Measurements from ENCODE around the gene SPRED2.

The SPRED2 gene

GRCh38 chr2:65403529-65403915 is 28.9 kb downstream of the SPRED2 start:
- H3K9ac ChIP-seq (ENCODE audit: insufficient read length), result no peak overlapping the region
- no peak for TF ChIP-seq FOXP2 (optimal IDR thresholded peaks at IDR 0.05; ENCODE audit: control extremely low read depth, extremely low read length, insufficient read depth)
- no peak for TF ChIP-seq POLR2AphosphoS5 (IDR thresholded peaks at IDR 0.05; ENCODE audit: borderline replicate concordance, low read depth, low read length)
- no peak for TF ChIP-seq EZH2 (IDR thresholded peaks at IDR 0.05)
- DNase-seq (ENCODE audit: low read depth, low spot score), result no peak
- H3K27ac ChIP-seq, result no peak overlapping the region
- H3K4me3 ChIP-seq, result no peak overlapping the region
- H3K9me3 ChIP-seq (ENCODE audit: low read depth, low read length), result no peaks in the 10 kb centered on the region
- no peaks in the 10 kb centered on the region for H3K36me3 ChIP-seq (ENCODE audit: insufficient read depth, low read length)

DNA sequence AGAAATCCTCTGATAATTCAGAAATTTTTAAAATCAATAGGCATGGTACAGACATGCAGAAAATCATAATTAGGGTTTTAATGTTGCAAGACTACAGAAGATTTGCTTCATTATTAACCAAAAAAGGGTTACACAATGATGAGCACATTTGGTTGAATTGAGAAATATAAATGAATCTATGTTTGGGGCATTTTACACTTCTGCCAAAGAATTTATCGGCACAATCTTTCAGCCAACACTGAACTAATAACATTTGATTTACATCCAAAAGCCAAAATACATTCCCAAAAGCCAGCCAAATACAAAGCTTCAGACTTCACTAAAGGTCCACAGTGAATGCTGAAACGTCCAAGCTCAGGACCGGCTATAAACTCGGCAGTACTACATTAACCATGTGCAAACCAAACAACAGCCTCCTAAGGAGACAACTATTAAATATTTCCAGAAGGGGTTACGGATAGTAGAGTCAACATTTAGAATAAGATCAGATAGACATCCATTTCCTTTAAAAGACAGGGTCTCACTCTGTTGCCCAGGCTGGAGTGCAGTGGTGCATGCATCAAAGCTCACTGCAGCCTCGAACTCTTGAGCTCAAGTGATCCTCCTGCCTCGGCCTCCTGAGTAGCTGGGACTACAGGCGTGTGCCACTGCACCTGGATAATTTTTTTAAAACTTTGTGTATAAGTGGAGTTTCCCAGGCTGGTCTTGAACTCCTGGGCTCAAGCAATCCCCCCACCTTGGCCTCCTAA is 29.4 kb downstream of the SPRED2 start:
- no peaks in the 10 kb centered on the region for H3K9me3 ChIP-seq (ENCODE audit: low read depth, low read length)
- no peak for DNase-seq (ENCODE audit: low read depth, low spot score)
- no peak overlapping the region for H3K9ac ChIP-seq (ENCODE audit: insufficient read length)
- TF ChIP-seq EZH2 (IDR thresholded peaks at IDR 0.05), result no peak
- no peak for TF ChIP-seq POLR2AphosphoS5 (IDR thresholded peaks at IDR 0.05; ENCODE audit: borderline replicate concordance, low read depth, low read length)
- no peak for TF ChIP-seq FOXP2 (optimal IDR thresholded peaks at IDR 0.05; ENCODE audit: control extremely low read depth, extremely low read length, insufficient read depth)
- H3K4me3 ChIP-seq, result no peak overlapping the region
- H3K36me3 ChIP-seq (ENCODE audit: insufficient read depth, low read length), result no peaks in the 10 kb centered on the region
- H3K27ac ChIP-seq, result no peak overlapping the region

- TF ChIP-seq FOXP2 (optimal IDR thresholded peaks at IDR 0.05; ENCODE audit: control extremely low read depth, extremely low read length, insufficient read depth) (no peak), POLR2AphosphoS5 (IDR thresholded peaks at IDR 0.05; ENCODE audit: borderline replicate concordance, low read depth, low read length) (no peak), EZH2 (IDR thresholded peaks at IDR 0.05) (no peak)
- no peaks in the 10 kb centered on the region for H3K9me3 ChIP-seq (ENCODE audit: low read depth, low read length)
- no peak overlapping the region for H3K27ac ChIP-seq
- H3K9ac ChIP-seq (ENCODE audit: insufficient read length), result no peak overlapping the region
- no peak overlapping the region for H3K4me3 ChIP-seq
- H3K36me3 ChIP-seq (ENCODE audit: insufficient read depth, low read length), result no peaks in the 10 kb centered on the region
- DNase-seq (ENCODE audit: low read depth, low spot score), result no peak
These were observed 30.1 kb downstream of the SPRED2 start for GRCh38 chr2:65402323-65402722.

- H3K27ac ChIP-seq, result no peak overlapping the region
- H3K9ac ChIP-seq (ENCODE audit: insufficient read length), result no peak overlapping the region
- no peaks in the 10 kb centered on the region for H3K9me3 ChIP-seq (ENCODE audit: low read depth, low read length)
- DNase-seq (ENCODE audit: low read depth, low spot score), result no peak
- TF ChIP-seq POLR2AphosphoS5 (IDR thresholded peaks at IDR 0.05; ENCODE audit: borderline replicate concordance, low read depth, low read length) (no peak), FOXP2 (optimal IDR thresholded peaks at IDR 0.05; ENCODE audit: control extremely low read depth, extremely low read length, insufficient read depth) (no peak), EZH2 (IDR thresholded peaks at IDR 0.05) (no peak)
- no peak overlapping the region for H3K4me3 ChIP-seq
- no peaks in the 10 kb centered on the region for H3K36me3 ChIP-seq (ENCODE audit: insufficient read depth, low read length)
These were observed 35.3 kb downstream of the SPRED2 start for GRCh38 chr2:65397122-65397521.

DNA sequence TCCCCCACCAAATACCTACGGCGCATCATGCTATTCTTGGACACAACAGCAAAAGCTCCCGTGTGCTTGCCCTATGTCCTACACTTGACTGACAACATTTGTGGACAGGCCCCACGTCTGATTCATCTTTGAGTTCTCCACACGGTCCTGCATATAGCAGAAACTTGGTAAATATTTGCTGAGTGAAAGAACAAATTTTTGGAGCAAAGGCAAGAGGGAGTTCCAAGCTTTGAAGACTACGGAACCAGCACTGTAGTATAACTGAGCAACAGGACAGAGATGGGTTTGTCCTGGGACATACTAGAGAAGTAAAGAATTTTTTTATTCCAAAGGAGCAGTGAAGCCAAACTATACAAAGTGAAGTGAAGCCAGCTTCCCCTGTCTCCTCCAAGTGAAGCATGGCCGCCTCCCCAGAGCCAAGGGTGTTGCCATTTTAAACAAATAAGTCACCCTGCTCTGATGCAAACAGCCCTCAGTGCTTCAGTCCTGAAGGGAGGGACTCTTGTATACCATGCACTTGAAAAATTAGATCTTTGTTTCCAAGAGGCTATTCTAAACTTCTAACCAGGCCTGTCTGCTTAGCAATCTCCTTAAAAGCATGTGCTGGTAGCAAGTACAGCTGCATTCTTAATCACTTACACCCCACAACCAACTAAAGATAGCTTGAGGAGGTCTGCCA is 35.9 kb downstream of the SPRED2 start:
- no peak for TF ChIP-seq EZH2 (IDR thresholded peaks at IDR 0.05)
- TF ChIP-seq FOXP2 (optimal IDR thresholded peaks at IDR 0.05; ENCODE audit: control extremely low read depth, extremely low read length, insufficient read depth), result no peak
- no peak for TF ChIP-seq POLR2AphosphoS5 (IDR thresholded peaks at IDR 0.05; ENCODE audit: borderline replicate concordance, low read depth, low read length)
- Histone ChIP-seq H3K27ac (no peak overlapping the region), H3K4me3 (no peak overlapping the region), H3K9me3 (ENCODE audit: low read depth, low read length) (no peaks in the 10 kb centered on the region), H3K36me3 (ENCODE audit: insufficient read depth, low read length) (no peaks in the 10 kb centered on the region), H3K9ac (ENCODE audit: insufficient read length) (no peak overlapping the region)
- DNase-seq (ENCODE audit: low read depth, low spot score), result no peak

- Histone ChIP-seq H3K4me3 (no peak overlapping the region), H3K9ac (ENCODE audit: insufficient read length) (no peak overlapping the region)
These were observed 36.6 kb downstream of the SPRED2 start for GRCh38 chr2:65395621-65396347.

GRCh38 chr2:65393743-65394422 is 38.5 kb downstream of the SPRED2 start:
- H3K27ac ChIP-seq, result no peak overlapping the region
- no peak for TF ChIP-seq POLR2AphosphoS5 (IDR thresholded peaks at IDR 0.05; ENCODE audit: borderline replicate concordance, low read depth, low read length)
- no peak for TF ChIP-seq FOXP2 (optimal IDR thresholded peaks at IDR 0.05; ENCODE audit: control extremely low read depth, extremely low read length, insufficient read depth)
- TF ChIP-seq EZH2 (IDR thresholded peaks at IDR 0.05), result no peak
- DNase-seq (ENCODE audit: low read depth, low spot score), result no peak
- no peak overlapping the region for H3K4me3 ChIP-seq
- no peaks in the 10 kb centered on the region for H3K9me3 ChIP-seq (ENCODE audit: low read depth, low read length)
- no peak overlapping the region for H3K9ac ChIP-seq (ENCODE audit: insufficient read length)
- H3K36me3 ChIP-seq (ENCODE audit: insufficient read depth, low read length), result no peaks in the 10 kb centered on the region

More at GRCh38 chr2:65395621-65396347, 36.6 kb downstream of the SPRED2 start:
- H3K9me3 ChIP-seq (ENCODE audit: low read depth, low read length), result no peaks in the 10 kb centered on the region
- TF ChIP-seq POLR2AphosphoS5 (IDR thresholded peaks at IDR 0.05; ENCODE audit: borderline replicate concordance, low read depth, low read length) (no peak), EZH2 (IDR thresholded peaks at IDR 0.05) (no peak), FOXP2 (optimal IDR thresholded peaks at IDR 0.05; ENCODE audit: control extremely low read depth, extremely low read length, insufficient read depth) (no peak)
- H3K27ac ChIP-seq, result no peak overlapping the region
- no peak for DNase-seq (ENCODE audit: low read depth, low spot score)
- no peaks in the 10 kb centered on the region for H3K36me3 ChIP-seq (ENCODE audit: insufficient read depth, low read length)

- H3K9ac ChIP-seq (ENCODE audit: insufficient read length), result no peak overlapping the region
- TF ChIP-seq EZH2 (IDR thresholded peaks at IDR 0.05) (no peak), POLR2AphosphoS5 (IDR thresholded peaks at IDR 0.05; ENCODE audit: borderline replicate concordance, low read depth, low read length) (no peak), FOXP2 (optimal IDR thresholded peaks at IDR 0.05; ENCODE audit: control extremely low read depth, extremely low read length, insufficient read depth) (no peak)
- H3K9me3 ChIP-seq (ENCODE audit: low read depth, low read length), result no peaks in the 10 kb centered on the region
- H3K36me3 ChIP-seq (ENCODE audit: insufficient read depth, low read length), result no peaks in the 10 kb centered on the region
- H3K4me3 ChIP-seq, result no peak overlapping the region
- DNase-seq (ENCODE audit: low read depth, low spot score), result no peak
- H3K27ac ChIP-seq, result no peak overlapping the region
These were observed 39.4 kb downstream of the SPRED2 start for GRCh38 chr2:65393046-65393445.
